Adipocyte (in vitro differentiated cells): Measurements from ENCODE around the gene RPL3.
A peak's percentile ranks its signal among the peaks of the same experiment; 100 is the strongest.

ENCODE experiments used
- DNase-seq: peaks from one replicate; pipeline ENCODE4 v3.0.0-alpha.2; 2015; ENCODE audit warnings: low read depth
- H3K27me3 ChIP-seq: replicated peaks from 2 replicates; pipeline ENCODE4 v1.7.0; 2013; ENCODE audit warnings: mild to moderate bottlenecking, low read length, moderate library complexity; ENCODE audit not compliant: control insufficient read depth, insufficient read depth
- H3K36me3 ChIP-seq: 2 replicates; pipeline ENCODE4 v1.7.0; 2013; ENCODE audit warnings: low read length, mild to moderate bottlenecking, moderate library complexity; ENCODE audit not compliant: control insufficient read depth, insufficient read depth, severe bottlenecking
- H3K4me1 ChIP-seq: 2 replicates; pipeline ENCODE4 v1.7.0; 2013; ENCODE audit warnings: mild to moderate bottlenecking, low read length, moderate library complexity; ENCODE audit not compliant: control insufficient read depth, insufficient read depth
- H3K4me3 ChIP-seq: 2 replicates; pipeline ENCODE4 v1.7.0; 2013; ENCODE audit warnings: mild to moderate bottlenecking, low read length, moderate library complexity
- H3K9ac ChIP-seq: 2 replicates; pipeline ENCODE4 v1.7.0; 2013; ENCODE audit warnings: mild to moderate bottlenecking, low read length, moderate library complexity
- H3K9me3 ChIP-seq: 2 replicates; pipeline ENCODE4 v1.7.0; 2013; ENCODE audit warnings: mild to moderate bottlenecking, low read length, moderate library complexity; ENCODE audit not compliant: control insufficient read depth

RPL3 gene

DNA sequence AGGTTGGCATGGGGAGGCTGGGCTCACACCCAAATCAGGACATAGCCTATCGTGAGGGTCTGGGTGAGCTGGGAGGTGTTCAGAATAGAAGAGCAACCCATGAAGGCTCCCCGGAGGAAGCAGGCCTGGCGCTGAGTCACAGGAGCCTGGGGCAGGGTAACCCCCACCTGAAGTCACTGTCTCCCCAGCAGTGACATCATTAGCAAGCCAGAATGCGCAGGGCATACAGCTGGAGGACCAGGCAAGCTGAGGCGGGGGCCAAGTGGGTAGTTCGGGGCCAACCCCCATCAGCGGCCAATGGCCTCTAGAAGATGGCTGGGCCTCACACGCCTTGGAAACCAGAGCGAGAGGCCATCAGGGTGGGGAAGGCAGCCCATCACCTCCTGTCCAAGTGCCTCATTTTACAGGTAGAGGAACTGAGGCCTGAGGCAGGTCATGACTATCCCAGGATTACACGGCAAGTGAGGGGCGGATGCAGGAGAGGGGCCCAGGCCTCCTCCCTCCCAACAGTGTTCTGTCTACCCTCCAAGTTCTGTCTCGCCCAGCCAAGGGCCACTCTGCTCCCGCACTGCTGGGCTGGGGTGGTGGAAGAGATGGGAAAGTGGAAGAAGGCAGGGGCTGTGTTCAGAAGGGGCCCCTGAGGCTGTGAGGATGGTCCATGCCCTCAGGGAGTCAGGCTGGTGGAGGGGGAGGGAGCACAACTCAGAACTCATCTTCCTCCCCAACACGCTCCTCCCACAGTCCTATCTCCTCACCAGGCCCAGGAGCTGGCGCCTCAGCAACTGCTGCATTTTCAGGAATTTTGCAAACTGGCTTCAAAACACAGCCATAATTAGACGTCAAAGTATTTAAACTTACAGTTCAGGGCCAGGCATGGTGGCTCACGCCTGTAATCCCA, 24.6 kb downstream of the RPL3 start:
- Histone ChIP-seq H3K4me3 (no peak overlapping the region), H3K27me3 (no peaks in the 10 kb centered on the region), H3K9me3 (no peaks in the 10 kb centered on the region), H3K9ac (no peak overlapping the region), H3K36me3 (no peaks in the 10 kb centered on the region), H3K4me1 (peaks cover 15% of the 10 kb centered on the region)
- no peak for DNase-seq

GRCh38 chr22:39293766-39294368, 25.6 kb downstream of the RPL3 start:
- Histone ChIP-seq H3K36me3 (no peaks in the 10 kb centered on the region), H3K9me3 (no peaks in the 10 kb centered on the region), H3K4me3 (no peak overlapping the region), H3K4me1 (peaks cover 14% of the 10 kb centered on the region), H3K27me3 (no peaks in the 10 kb centered on the region), H3K9ac (no peak overlapping the region)
- DNase-seq: no peak

DNA sequence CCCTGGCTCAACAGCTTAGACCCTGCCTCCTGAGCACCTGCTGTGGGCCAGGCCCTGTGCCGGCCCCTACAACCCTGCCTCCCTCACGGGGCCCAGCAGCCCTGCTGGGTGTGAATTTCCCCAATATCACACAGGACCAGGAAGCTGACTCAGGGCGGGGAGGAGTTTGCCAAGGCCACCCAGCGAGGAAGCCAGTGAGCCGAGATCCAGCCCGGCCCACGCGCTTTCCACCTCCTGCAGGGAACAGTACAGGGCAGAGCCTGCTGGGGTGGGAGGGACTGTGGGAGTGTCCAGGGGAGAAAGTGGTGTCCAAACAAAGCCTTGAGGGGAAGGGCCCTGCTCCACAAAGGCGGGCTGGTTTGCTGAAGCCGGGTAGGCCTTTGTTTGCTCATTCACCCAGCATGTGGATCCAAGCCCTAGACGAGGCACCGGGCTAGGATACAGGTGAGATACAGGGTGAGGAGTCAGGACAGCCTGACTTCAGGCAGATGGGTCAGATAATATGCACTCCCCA, 26.8 kb downstream of the RPL3 start:
- no peak overlapping the region for H3K4me3 ChIP-seq
- H3K36me3 ChIP-seq: no peaks in the 10 kb centered on the region
- no peaks in the 10 kb centered on the region for H3K27me3 ChIP-seq
- H3K4me1 ChIP-seq: peaks cover 14% of the 10 kb centered on the region
- peak; percentile 78 for DNase-seq
- H3K9ac ChIP-seq: no peak overlapping the region
- H3K9me3 ChIP-seq: no peaks in the 10 kb centered on the region

DNA sequence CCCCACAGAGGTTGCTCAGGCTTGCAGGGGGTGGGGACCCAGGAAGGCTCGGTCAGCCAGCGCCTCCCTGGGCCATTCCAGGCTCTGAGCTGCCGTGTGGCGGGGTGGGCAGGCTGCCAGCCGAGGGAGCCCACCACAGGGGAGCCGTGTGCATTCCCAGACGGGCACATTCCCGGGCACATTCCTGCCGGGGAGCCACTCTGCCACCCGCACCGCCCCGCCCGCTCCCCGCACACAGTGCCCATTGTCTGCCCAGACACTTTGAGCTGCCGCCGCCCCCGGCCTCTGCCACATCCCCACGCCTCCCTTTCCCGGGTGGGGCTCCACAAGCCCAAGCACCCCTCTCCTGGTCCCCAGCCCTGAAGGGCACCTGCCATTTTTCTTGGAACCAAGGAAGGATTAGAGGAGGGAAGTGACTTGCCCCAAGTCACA, 27.4 kb downstream of the RPL3 start:
- H3K4me1 ChIP-seq: peaks cover 14% of the 10 kb centered on the region
- DNase-seq: no peak
- H3K27me3 ChIP-seq: no peaks in the 10 kb centered on the region
- H3K9ac ChIP-seq: no peak overlapping the region
- no peak overlapping the region for H3K4me3 ChIP-seq
- H3K36me3 ChIP-seq: no peaks in the 10 kb centered on the region
- no peaks in the 10 kb centered on the region for H3K9me3 ChIP-seq

DNA sequence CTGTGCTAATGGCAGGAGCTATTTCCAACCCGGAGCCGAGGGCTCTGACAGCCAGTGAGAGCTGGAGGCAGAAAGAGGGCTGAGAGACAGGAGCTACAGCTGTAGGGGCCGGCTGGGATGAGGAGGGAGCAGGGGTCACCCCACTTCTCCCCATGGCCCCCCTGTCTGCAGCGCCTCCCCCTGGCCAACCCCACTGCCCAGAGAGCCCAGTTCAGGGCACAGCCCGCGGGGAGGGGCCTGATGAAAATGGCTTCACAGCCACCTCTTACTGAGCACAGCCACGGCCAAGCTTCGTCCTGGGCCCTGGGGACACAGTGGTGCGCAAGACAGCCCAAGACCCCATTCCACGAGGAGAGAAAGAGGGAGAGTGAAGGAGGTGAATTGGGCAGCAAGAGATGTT, 27.9 kb downstream of the RPL3 start:
- H3K4me3 ChIP-seq: no peak overlapping the region
- no peak overlapping the region for H3K9ac ChIP-seq
- peaks cover 20% of the 10 kb centered on the region for H3K4me1 ChIP-seq

DNA sequence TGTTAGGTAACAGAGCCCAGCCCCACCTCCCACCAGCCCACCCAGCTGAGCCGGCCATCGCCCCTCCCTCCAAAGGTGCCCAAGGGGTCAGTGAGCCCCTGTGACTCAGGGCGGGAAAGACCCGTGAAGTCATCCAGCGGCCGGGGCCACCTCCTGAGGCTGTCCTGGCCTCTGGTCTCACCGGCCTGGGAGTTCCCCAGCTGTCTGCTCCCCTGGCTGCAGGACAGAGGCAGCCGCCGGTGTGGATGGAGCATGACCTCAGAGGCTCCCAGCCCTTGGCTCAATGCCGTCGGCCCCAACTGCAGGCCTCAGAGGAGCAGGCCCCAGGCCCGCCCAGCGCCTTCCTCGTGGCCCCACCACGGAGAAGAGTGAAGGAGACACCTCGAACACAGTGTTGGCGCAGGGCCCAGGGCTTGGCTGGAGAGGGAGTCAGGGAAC, 28.7 kb downstream of the RPL3 start:
- Histone ChIP-seq H3K4me3 (no peak overlapping the region), H3K27me3 (no peaks in the 10 kb centered on the region), H3K9ac (no peak overlapping the region), H3K36me3 (no peaks in the 10 kb centered on the region), H3K9me3 (no peaks in the 10 kb centered on the region), H3K4me1 (peaks cover 20% of the 10 kb centered on the region)
- no peak for DNase-seq

More for the DNA sequence above, 27.9 kb downstream of the RPL3 start:
- H3K27me3 ChIP-seq: no peaks in the 10 kb centered on the region
- no peaks in the 10 kb centered on the region for H3K36me3 ChIP-seq
- H3K9me3 ChIP-seq: no peaks in the 10 kb centered on the region
- no peak for DNase-seq

DNA sequence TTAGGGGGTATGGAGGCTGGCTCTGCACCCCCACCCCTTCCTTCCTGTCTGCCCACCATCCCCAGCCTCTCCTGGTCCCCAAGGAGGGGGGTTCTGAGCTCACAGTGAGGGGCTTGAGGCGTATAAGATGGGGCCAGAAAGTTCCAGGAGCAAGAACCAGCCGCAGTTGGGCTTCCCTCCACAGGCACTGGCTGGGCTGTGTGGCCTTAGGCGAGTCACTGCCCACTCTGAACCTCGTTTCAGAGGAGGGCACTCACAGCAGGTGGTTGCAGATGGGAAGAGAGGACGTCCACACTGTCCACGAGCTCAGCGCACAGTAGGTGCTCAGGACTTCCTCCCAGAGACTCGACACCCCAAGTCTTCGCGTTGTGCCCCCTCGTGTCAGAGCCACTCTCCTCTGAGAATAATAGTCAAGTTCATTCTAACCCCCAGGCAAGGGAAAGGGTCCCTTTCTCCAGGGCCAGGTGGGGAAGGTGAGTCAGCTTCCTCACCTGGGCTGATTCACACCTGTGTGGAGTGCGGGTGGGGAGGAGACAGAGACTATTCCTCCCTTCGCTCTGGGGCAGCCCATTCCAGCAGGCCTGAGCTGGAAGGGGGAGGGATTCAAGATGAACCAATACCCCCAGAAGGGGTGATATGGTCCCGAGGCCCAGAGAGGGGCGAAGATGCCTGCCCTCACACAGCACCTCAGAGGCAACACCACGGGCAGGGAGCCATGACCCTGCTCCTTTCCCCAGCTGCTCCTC, 29.3 kb downstream of the RPL3 start:
- Histone ChIP-seq H3K4me1 (peaks cover 20% of the 10 kb centered on the region), H3K9me3 (peaks cover 3% of the 10 kb centered on the region), H3K27me3 (no peaks in the 10 kb centered on the region), H3K9ac (no peak overlapping the region), H3K36me3 (no peaks in the 10 kb centered on the region), H3K4me3 (no peak overlapping the region)
- DNase-seq: no peak

- Histone ChIP-seq H3K9ac (no peak overlapping the region), H3K36me3 (no peaks in the 10 kb centered on the region), H3K4me1 (peaks cover 20% of the 10 kb centered on the region), H3K4me3 (no peak overlapping the region), H3K9me3 (peaks cover 9% of the 10 kb centered on the region), H3K27me3 (no peaks in the 10 kb centered on the region)
- DNase-seq: no peak
These were observed 29.9 kb downstream of the RPL3 start for GRCh38 chr22:39289533-39289932.

- H3K4me1 ChIP-seq: peaks cover 20% of the 10 kb centered on the region
These were observed 31.1 kb downstream of the RPL3 start for GRCh38 chr22:39288135-39288898.

DNA sequence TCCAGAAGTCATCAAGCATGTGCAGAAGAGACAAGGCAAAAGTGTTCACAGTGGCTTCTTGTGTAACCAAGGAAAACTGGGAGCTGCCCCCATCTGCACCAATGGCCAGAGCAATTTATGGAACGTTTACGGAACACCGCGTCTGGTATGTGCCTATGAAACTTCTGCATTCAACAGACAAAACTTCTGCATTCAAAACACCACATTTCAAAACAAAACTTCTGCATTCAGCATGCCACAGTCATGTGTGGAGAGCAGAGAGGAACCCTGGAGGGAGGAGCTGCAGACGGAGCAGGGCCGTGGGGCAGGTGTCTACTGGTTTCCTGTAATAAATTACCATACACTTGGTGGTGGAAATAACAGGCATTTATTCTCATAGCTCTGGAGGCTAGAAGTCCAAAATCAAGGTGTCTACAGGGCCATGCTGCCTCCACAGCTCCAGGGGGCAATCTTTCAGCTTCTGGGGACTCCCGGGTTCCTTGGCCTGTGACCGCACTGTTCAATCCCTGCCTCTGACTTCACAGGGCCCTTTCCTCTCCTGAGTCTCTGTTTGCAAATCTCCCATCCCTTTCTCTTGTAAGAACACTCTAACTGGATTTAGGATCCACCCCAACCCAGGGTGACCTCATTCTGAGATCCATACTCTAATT, 32.2 kb downstream of the RPL3 start:
- Histone ChIP-seq H3K4me1 (peaks cover 14% of the 10 kb centered on the region), H3K9me3 (peaks cover 10% of the 10 kb centered on the region), H3K9ac (no peak overlapping the region), H3K4me3 (no peak overlapping the region), H3K27me3 (no peaks in the 10 kb centered on the region), H3K36me3 (no peaks in the 10 kb centered on the region)
- no peak for DNase-seq

More at GRCh38 chr22:39288135-39288898, 31.1 kb downstream of the RPL3 start:
- Histone ChIP-seq H3K36me3 (no peaks in the 10 kb centered on the region), H3K4me3 (no peak overlapping the region), H3K9me3 (peaks cover 10% of the 10 kb centered on the region), H3K27me3 (no peaks in the 10 kb centered on the region), H3K9ac (no peak overlapping the region)
- no peak for DNase-seq
